CD1c-positive myeloid dendritic cell (primary cell): ENCODE results near the gene CAB39L.
"Not testable (repeated sequence)": the region's sequence is repeated elsewhere in the genome, so short reads cannot be mapped to it uniquely, and the experiment has no call there.

Source experiments
- DNase-seq: peaks from one replicate; pipeline ENCODE4 v3.0.0-alpha.2; 2016; ENCODE audit errors: extremely low spot score

Gene CAB39L

DNA sequence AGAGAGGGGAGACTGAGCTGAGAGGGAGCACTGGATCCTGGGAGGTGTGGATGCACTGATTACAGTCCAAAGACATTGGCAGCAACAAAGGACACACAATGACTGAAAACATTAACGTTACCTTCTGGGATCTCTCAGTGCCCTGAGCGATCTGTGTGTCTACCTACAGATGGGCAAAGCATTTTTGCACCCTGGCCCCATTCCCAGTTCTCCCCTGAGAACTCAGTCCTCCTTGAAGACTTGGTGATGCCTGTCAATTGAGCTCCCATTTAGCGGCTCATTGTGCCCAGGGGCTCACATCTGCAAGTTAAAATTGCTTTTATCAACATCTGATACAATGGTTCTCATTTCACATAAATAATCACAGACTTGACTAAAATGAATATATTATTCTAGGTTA is 133.6 kb downstream of the CAB39L start:
- no peak for DNase-seq

DNA sequence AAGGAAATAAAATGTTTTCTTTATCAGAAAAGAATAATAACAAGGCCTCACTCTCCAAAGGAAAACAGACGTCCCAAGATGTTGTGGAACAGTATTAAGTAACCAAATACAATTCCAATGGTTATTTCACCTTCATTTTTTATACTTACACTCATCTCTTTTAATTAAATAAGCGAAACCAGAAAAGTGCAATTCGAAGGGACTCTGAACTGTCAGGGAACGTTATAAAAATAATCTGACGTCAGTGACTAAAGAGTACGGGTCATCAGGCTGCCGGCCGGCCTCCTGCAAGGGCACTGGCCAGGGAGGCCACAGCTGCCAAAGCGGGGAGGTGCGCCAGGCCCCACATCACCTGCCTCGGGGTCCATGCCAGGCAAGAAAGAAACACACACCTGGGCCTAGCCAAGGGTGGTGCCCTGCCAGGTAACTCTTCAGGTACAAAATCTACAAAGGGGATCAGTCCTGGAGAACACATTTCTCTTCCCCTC is 134.9 kb downstream of the CAB39L start:
- no peak for DNase-seq

GRCh38 chr13:49308097-49308875 is 135.6 kb downstream of the CAB39L start:
- DNase-seq, result no peak

GRCh38 chr13:49307365-49307764 is 136.5 kb downstream of the CAB39L start:
- DNase-seq, result no peak

DNA sequence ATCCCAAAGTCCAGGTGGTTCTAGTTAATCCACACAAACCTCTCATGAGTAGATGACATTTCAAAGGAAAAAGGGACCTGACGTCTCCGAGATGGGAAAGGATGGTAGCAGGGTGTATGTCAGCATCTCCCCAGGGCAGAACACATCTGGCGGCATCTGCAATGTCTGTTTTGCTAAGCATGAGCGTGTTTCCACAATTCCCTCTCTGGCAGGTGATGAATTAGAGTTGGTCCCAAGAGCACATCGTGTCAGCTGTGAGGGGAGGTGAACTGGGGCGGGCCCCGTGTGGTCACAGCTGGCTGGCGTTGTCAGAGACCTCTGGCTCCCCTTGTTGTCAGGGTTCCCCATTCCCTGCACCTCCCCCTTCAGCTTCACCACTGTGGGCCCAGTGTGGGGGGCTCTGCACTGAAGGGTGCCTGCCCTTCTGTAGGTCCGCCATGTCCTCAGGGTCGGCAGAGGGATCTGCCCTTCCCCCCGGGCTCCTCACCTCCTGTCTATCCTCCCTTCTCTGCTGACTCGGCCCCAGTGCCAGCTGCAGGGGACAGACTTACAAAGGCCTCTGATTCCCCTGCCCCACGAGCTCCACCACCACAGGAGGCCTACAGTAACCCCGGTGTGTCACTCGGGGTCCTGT is 138.0 kb downstream of the CAB39L start:
- no peak for DNase-seq

- DNase-seq, result no peak
Measured at GRCh38 chr13:49304763-49305700, 138.8 kb downstream of the CAB39L start.

DNA sequence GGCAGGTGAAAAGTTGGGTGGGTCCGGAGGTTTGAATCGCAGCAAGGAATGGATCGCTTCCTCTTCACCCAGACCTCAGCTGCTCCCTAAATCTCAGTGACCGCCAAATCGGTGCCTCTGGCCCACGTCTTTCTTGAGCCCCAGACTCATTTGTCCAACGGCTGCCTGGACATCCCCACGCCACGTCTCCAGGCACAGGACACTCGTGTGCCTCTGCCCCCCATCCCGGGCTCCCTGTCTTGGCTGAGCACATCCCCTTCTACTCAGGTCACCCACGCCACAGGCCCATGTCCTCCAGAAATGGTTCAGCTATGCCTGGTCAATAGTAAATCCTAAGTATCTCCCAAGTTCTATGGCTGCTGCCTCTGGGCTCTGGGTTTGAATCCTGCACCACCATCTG is 139.5 kb downstream of the CAB39L start:
- no peak for DNase-seq

DNA sequence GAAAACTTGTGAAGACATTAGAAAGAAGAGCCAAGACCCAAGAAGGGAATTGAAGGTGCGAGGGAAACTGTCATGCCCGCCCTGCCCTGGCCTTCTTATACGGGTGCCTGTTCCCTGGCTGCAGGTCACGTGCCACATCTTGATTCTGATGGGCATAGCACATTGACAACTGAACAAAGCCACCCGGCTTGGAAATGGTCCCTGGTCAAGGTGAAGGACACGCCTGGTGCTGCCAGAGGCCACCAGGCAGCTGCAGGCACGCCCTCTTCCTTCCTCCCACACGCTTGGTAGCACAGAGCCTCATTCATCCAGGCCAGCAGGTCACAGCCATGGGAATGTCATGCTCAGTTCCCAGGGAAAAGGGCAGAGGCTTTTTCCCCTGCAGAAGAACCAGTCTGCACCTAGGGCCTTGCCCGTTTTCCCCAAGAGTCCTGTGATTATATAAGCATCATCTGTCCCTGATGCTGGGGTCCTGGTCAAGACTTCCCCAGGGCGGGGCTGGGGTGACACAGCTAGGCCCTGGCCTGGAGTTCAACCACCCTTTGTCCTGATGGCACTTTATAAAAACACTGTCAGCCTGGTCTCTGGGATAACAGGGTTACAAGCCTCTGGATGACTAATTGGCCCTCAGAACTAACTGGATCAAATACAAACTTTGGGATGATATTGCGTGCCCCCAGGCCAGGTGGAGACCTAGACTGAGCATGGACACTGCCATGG is 140.2 kb downstream of the CAB39L start:
- DNase-seq, result no peak

GRCh38 chr13:49302817-49303216 is 141.0 kb downstream of the CAB39L start:
- no peak for DNase-seq

DNA sequence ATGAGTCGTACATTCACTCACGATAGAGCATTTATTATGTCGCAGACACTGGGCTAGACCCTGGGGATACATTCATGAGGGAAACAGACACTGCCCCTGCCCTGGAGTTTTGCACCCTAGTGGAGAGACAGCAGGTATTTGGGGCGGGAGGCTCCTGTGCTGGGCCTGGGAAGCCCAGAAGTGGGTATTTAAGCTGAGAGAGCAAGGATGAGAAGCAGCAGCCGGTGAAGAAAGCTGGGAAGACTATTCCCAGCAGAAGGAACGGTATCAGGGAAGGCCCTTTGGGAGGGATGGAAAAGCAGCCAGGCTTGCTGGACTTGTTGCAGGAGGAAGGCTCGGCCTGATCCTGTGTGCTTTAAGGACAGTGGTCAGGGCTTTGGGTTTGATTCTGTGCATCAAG is 141.6 kb downstream of the CAB39L start:
- DNase-seq, result no peak

GRCh38 chr13:49300739-49301589 is 142.9 kb downstream of the CAB39L start:
- peak; percentile 83 for DNase-seq

DNA sequence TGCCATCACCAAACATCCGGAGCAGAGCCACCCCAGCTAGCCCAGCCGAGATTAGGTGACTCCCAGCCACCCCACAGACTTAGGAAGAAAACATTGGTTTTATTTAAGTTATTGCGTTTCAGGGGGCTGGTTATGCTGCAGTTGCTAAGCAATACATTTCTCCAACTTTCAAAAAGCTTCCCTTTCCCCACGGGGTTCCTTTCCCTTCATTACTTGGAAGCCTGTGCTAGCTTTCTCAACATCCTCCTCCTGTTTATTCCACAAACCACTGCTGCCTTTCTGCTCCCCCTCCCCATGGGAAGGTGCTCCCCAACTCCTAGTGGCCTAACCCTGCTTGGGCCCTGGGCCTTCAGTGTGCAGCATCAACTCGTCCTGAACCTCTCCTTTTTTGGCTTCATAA is 143.6 kb downstream of the CAB39L start:
- no peak for DNase-seq

DNA sequence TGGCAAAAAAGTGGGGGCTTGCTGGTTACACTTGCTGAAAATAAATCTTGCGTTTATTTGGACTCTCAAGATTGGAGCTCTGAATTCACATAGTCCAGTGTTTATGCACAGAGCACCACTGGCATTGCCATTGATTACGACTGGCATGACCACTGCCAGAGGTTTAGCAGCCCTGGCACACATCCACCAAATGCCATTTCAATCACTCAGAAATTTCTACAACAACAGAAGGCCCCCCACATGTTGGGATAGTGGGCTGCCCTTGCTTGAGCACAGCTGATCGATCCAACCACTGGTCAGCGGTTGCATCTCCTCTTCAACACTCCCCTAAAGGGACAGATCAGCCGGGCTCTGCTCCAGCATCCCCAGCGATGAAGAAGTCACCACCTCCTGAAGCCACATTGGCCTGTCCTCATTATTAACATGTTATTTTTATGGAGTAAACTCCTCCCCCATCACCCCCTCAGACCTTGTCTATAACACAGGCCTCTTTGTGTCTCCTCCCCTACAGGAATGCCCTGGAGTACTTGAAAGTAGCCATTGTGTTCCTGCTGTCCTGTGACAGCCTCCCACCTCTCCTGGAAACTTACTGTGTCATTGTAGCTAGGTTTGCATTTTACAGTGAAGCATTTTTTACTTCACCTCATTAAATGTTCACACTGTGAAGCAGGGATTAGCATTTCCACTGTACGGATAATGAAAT is 144.8 kb downstream of the CAB39L start:
- DNase-seq, result no peak

DNA sequence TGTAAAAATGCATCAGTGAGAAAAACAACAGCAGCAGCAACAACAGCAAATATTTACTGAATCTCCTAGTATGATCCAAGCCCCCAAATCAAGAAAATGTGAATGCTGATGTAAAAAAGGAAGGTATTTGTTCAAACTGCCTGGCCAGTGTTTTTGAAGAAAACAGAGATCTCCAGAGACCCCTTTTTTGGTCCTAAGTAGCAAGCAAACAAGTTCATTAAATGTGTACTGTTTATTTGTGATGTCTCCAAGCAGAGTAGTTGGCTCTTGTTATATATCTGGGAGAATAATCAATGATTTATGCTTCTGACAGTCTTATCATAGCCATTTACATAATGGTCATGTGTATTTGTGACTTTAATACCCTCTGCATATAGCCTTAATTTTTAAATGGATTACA is 145.4 kb downstream of the CAB39L start:
- no peak for DNase-seq

- DNase-seq, result no peak
Measured at GRCh38 chr13:49297338-49297737, 146.5 kb downstream of the CAB39L start.

DNA sequence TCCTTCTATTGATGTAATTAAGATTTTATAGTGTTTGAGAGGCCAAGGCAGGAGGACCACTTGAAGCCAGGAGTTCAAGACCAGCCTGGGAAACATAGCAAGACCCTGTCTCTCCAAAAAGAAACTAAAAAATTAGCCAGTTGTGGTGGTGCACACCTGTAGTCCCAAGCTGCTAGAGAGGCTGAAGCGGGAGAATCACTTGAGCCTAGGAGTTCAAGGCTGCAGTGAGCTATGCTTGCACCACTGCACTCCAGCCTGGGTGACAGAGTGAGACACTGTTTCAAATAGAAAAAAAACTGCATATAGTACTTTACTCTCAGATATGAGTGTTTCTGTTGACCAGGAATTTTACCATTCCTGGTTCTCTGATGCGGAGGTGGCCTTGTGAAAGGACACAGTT is 147.2 kb downstream of the CAB39L start:
- DNase-seq, result no peak

- no peak for DNase-seq
Measured at GRCh38 chr13:49295244-49295643, 148.6 kb downstream of the CAB39L start.

DNA sequence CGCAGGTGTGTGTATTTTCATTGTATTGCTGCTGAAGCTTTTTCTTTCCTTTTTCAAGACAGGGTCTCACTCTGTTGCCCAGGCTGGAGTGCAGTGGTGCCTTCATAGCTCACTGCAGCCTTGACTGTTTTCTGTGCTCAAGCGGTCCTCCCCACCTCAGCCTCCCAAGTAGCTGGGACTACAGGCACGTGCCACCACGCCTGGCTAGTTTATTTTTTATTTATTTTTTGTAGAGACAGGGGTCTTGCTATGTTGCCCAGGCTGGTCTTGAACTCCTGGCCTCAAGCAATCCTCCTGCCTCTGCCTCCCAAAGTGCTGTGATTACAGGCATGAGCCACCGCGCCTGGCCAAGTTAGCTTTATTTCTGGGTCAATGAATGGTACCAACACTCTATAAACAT is 149.1 kb downstream of the CAB39L start:
- not testable (repeated sequence) for DNase-seq

DNA sequence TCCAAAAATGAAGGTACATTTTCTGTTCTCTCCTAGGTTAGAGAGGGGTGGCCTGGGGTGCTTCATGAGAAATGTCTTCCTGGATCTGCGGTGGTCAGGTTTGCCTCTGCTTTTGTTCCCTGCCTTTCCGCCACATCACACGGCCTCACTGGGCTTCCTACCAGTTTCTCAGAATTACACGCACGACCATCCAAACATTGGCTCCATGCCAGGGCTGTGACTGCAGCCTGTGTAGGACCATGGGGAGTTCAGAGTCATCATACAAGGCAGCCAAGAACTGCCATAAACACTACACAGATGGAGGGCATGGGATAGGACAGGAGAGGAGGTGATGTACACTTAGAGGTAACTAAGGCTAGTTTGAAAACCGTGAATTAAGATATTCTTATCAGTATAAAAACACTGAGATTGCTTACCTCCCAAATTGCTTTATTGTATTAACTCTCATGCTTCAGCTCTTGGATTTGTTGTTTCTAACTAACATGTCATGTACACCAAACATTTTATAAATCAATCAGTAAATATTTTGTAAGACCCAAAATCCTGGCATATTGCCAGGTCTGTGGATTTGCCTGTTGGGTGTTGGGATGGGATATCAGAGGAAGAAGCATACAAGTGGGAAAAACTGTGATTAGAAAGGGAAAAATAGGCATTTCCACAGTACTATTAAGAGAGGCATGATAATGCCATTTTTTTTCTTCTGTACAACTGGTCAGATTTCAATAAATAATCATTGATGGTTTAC is 150.9 kb downstream of the CAB39L start:
- DNase-seq, result no peak
